GM12878 (cell line): ENCODE data around the gene CDCA5.

Experiments used
- ATF2 ChIP-seq: IDR thresholded peaks from 2 replicates; pipeline ENCODE4 v1.6.1; 2012; ENCODE audit warnings: low read length, inconsistent platforms
- CTCF ChIP-seq, 3 experiments: IDR thresholded peaks in 2 of 3; conservative IDR thresholded peaks in 1 of 3; 2 replicates each; pipeline ENCODE4 v1.5.1; 2011; ENCODE audit warnings: low read depth in 3 of 3, low read length in 3 of 3, mild to moderate bottlenecking in 3 of 3, control low read depth in 2 of 3, moderate library complexity in 2 of 3, inconsistent platforms in 1 of 3, mixed read lengths in 1 of 3; ENCODE audit not compliant: control insufficient read depth in 2 of 3, insufficient read depth in 1 of 3; ENCODE audit errors: extremely low read depth in 1 of 3
- HDAC2 ChIP-seq: fragments of 200-600 bp; sonication (generic); IDR thresholded peaks from 2 replicates; pipeline ENCODE4 v1.6.1; 2017
- NFYB ChIP-seq: IDR thresholded peaks from 2 replicates; pipeline ENCODE4 v1.6.1; 2011; ENCODE audit warnings: low read depth, mild to moderate bottlenecking, low read length, improper control_type of control experiment, moderate library complexity; ENCODE audit not compliant: insufficient read depth
- YY1 ChIP-seq: IDR thresholded peaks from 2 replicates; pipeline ENCODE4 v1.6.1; 2011; ENCODE audit warnings: low read depth, mild to moderate bottlenecking, low read length

GRCh38 chr11:65109231-65110198 lies 25.7 kb upstream of the CDCA5 start:
- TF ChIP-seq CTCF (IDR thresholded peaks at IDR 0.05 in 2 of 3, conservative IDR thresholded peaks at IDR 0.05 in 1 of 3; ENCODE audit: control insufficient read depth in 2 of 3, extremely low read depth in 1 of 3, insufficient read depth in 1 of 3, low read depth in 3 of 3, low read length in 3 of 3), result no peak
- no peak for TF ChIP-seq HDAC2
- TF ChIP-seq NFYB, result no peak
- TF ChIP-seq YY1, result no peak
- TF ChIP-seq ATF2, result no peak
